Retinal pigment epithelial cell (primary cell): Measurements from ENCODE around the gene MEN1.
A peak's percentile ranks its signal among the peaks of the same experiment; 100 is the strongest.

ENCODE experiments used
- DNase-seq: peaks from one replicate; pipeline ENCODE4 v3.0.0-alpha.2; 2010; ENCODE audit warnings: low read depth
- H3K4me3 ChIP-seq: 2 replicates; pipeline ENCODE4 v1.5.1; 2011; ENCODE audit warnings: mild to moderate bottlenecking, low read length, control low read depth, moderate library complexity
- TF ChIP-seq, protein P1 (sequence below): conservative IDR thresholded peaks from 2 replicates; pipeline ENCODE4 v1.5.1; 2011; ENCODE audit warnings: low read depth, low read length, control low read depth, inconsistent platforms

MEN1 gene

DNA sequence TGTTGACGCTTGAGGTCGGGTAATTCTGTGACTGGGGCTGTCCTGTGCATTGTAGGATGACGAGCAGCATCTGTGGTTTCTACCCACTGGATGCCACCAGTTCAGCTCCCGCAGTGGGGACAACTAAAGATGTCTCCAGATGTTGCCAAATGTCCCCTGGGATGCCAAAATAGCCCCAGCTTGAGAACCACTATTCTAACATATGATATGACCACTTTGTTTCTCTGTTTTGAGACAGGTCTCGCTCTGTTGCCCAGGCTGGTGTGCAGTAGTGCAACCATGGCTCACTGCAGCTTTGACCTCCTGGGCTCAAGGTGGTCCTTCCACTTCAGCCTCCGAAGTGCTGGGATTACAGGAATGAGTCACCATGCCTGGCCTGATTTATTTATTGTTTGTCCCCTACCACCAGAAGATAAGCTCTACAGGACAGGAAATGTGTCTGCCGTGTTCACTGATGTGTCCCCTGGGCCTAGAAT is 4.4 kb upstream of the MEN1 start:
- no peak for DNase-seq
- TF ChIP-seq, protein P1, sequence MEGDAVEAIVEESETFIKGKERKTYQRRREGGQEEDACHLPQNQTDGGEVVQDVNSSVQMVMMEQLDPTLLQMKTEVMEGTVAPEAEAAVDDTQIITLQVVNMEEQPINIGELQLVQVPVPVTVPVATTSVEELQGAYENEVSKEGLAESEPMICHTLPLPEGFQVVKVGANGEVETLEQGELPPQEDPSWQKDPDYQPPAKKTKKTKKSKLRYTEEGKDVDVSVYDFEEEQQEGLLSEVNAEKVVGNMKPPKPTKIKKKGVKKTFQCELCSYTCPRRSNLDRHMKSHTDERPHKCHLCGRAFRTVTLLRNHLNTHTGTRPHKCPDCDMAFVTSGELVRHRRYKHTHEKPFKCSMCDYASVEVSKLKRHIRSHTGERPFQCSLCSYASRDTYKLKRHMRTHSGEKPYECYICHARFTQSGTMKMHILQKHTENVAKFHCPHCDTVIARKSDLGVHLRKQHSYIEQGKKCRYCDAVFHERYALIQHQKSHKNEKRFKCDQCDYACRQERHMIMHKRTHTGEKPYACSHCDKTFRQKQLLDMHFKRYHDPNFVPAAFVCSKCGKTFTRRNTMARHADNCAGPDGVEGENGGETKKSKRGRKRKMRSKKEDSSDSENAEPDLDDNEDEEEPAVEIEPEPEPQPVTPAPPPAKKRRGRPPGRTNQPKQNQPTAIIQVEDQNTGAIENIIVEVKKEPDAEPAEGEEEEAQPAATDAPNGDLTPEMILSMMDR = no peak

DNA sequence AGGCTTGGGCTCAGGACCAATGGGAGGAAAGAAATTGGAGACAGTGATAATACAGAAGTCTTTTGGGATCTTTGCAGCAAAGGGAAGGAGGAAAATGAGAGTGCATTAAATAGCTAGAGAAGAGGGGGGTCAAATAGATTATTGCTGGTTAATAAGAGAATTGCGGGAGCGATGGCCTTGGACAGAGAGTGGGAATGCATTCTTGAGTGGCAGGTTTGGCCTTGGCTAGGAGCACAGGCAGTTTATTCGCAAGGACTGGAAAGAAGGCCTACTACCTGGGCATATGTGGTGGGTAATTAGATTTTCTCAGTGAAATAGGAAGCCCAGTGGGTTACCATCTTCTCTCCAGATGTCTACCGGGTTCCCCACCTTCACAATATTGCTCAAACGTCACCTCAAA is 3.5 kb upstream of the MEN1 start:
- no peak for DNase-seq
- TF ChIP-seq, protein P1 = no peak
- no peak overlapping the region for H3K4me3 ChIP-seq

More for the DNA sequence above, 4.4 kb upstream of the MEN1 start:
- H3K4me3 ChIP-seq = no peak overlapping the region

DNA sequence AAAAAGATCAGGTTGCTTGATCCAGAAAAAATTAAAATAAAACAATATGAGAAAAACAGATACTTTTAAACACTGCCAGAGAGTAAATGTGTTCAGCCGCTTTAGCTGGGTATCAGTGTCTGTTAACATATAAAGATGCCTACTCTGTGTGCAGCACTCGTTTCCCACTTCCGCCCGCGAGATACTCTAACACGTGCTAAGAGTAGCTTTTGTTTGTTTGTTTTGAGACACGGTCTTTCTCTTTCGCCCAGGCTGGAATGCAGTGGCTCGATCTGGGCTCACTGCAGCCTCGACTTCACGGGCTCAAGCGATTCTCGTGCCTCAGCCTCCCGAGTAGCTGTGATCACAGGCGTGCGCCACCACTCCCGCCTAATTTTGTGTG is 531 bp upstream of the MEN1 start:
- H3K4me3 ChIP-seq = peak overlapping the region; percentile 88
- DNase-seq = no peak
- TF ChIP-seq, protein P1 = no peak

DNA sequence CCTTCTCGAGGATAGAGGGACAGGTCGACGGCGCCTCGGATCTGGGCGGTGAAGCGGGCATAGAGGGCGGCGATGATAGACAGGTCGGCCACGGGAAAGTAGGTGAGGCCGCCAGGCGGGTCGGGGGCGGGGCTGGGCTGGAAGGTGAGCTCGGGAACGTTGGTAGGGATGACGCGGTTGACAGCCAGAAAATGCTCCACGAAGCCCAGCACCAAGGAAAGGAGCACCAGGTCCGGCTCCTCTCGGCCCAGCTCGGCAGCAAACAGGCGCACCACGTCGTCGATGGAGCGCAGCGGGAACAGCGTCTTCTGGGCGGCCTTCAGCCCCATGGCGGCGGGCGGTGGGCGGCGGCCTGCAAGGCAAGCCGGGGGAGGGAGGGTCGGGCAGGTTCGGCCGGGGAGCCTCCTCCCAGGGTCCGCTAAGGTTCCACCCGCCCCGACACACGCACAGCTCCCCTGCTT is 540 bp downstream of the MEN1 start:
- no peak for DNase-seq
- TF ChIP-seq, protein P1 = no peak
- H3K4me3 ChIP-seq = peak overlapping the region; percentile 88

DNA sequence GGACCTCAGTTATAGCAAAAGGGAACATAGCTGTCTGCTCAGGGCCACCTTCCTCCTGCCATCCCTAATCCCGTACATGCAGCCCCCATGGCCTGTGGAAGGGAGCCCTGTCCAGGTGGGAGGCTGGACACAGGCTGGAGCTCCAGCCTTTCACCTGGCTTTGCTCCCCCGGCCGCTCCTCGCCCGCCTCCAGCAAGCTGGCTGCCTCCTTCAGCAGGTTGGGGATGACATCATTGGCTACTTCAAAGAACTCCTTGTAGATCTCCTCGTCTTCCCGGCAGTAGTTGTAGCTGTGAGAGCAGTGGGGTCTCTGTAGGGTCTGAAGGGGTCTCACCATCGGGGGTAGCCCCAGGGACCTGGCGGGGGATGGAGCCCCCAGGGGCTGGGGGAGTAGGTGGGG is 4.9 kb downstream of the MEN1 start:
- H3K4me3 ChIP-seq = no peak overlapping the region
- TF ChIP-seq, protein P1 = no peak
- no peak for DNase-seq

DNA sequence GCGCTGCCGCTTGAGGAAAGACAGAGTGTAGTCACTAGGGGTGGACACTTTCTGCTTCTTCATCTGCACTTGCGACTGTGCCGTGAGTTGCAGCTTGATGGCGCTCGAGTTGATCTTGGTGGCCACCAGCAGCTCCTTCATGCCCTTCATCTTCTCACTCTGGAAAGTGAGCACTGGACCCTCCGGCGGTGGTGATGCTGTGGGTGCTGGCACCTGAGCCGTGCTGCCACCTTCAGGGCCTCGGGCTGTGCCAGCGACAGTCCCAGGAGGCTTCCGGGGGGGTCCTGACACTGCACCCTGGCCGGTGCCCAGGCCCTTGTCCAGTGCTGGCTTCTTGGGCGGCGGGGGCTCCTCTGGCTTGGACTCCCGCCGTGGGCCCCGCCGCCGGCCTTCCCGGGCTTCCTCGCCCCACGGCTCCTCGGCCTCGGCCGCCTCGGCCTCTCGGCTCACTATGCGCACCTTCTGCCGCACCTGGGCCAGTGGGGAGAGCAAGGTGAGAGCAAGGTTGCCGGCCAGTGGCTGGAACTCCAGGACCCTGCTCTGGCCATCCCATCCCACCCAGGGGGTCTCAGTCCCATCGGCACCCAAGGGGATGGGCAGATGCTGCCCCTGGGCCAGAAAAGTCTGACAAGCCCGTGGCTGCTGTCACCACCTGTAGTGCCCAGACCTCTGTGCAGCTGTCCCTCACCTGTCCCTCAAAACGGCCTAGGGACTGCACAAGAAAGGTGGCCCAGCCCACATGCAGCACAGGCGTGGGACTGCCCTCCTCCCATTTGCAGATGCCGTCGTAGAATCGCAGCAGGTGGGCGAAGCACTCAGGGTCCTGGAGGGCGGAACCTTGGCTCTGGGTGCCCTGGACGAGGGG is 5.8 kb downstream of the MEN1 start:
- DNase-seq = no peak
- TF ChIP-seq, protein P1 = no peak
- H3K4me3 ChIP-seq = no peak overlapping the region

DNA sequence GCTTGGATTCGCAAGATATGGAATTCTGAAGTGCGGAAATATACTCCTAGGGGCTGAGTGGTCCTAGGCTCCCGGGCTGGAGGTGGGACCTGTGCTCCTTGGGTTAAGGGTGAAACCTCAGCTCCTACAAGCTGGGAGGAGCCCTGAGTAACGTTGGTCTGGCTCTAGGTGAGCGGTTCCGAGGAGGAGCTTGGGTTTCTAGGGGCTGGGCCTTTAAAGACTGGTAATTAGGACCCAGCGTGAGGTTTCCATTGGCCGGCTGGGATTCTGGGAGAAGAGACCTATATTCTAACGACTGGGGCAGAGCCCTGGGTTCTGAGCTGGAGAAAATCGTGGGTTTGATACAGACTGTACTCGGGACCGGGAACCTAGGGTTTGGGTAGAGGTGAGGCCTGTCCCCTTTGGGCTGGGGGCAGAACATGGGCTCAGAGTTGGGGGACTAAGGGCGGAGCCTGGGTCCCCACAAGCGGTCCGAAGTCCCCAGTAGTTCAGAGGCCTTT is 6.5 kb downstream of the MEN1 start:
- DNase-seq = no peak
- TF ChIP-seq, protein P1 = no peak
- peak overlapping the region; percentile 81 for H3K4me3 ChIP-seq
